BE2C (cell line): ENCODE measurements around the gene CYSLTR2. TPM values are rescaled to one million over a fixed set of nuclear protein-coding genes. Genes with fewer than 3 reads are reported as not detected.

ENCODE experiments used
- DNase-seq: peaks from one replicate; pipeline ENCODE4 v3.0.0-alpha.2; 2020
- H3K27me3 ChIP-seq: fragments of 250-450 bp; sonication (Bioruptor Pico); 2 replicates; pipeline ENCODE4 v1.5.1; 2020; ENCODE audit warnings: mild to moderate bottlenecking
- H3K36me3 ChIP-seq: fragments of 250-450 bp; sonication (Bioruptor Pico); 2 replicates; pipeline ENCODE4 v1.5.1; 2020; ENCODE audit warnings: mild to moderate bottlenecking
- H3K4me1 ChIP-seq: fragments of 250-450 bp; sonication (Bioruptor Pico); 2 replicates; pipeline ENCODE4 v1.5.1; 2020
- H3K4me3 ChIP-seq: 2 replicates; pipeline ENCODE4 v1.5.1; 2011; ENCODE audit warnings: low read depth, low read length
- H3K9me3 ChIP-seq: fragments of 250-450 bp; sonication (Bioruptor Pico); 2 replicates; pipeline ENCODE4 v1.5.1; 2020
- CTCF ChIP-seq: IDR thresholded peaks from 2 replicates; pipeline ENCODE4 v1.5.1; 2012; ENCODE audit warnings: mild to moderate bottlenecking, low read depth, low read length
- polyA plus RNA-seq: library from polyadenylated mRNA; unstranded; fragments of >200 nt; gene quantifications from one replicate; pipeline ENCODE4 v1.2.1, GENCODE V29; 2012; ENCODE audit warnings: low read depth, missing spikeins; ENCODE audit not compliant: insufficient read length, insufficient read depth

Gene CYSLTR2
- polyA plus RNA-seq, result 2.2 TPM

- Histone ChIP-seq H3K4me1 (peaks cover 34% of the 10 kb centered on the region), H3K27me3 (no peaks in the 10 kb centered on the region), H3K36me3 (no peaks in the 10 kb centered on the region), H3K9me3 (no peaks in the 10 kb centered on the region), H3K4me3 (peak within 1 kb of the TSS; percentile 48)
- DNase-seq, result no peak
- TF ChIP-seq CTCF, result no peak
Measured at GRCh38 chr13:48653472-48653939, at the start of gene CYSLTR2. CYSLTR2 (plus strand) TSS chr13:48653929; CDS start chr13:48706818, 52,889 bp downstream.

- no peaks in the 10 kb centered on the region for H3K27me3 ChIP-seq
- no peak for TF ChIP-seq CTCF
- no peak for DNase-seq
- H3K4me1 ChIP-seq, result no peaks in the 10 kb centered on the region
- H3K36me3 ChIP-seq, result no peaks in the 10 kb centered on the region
- H3K9me3 ChIP-seq, result peaks cover 7% of the 10 kb centered on the region; the same call in 1 of the 2 replicates
- no peak overlapping the region for H3K4me3 ChIP-seq
Measured at GRCh38 chr13:48615049-48615448, 38.7 kb upstream of the CYSLTR2 start.

- Histone ChIP-seq H3K36me3 (no peaks in the 10 kb centered on the region), H3K9me3 (peaks cover 5% of the 10 kb centered on the region), H3K27me3 (no peaks in the 10 kb centered on the region), H3K4me1 (no peaks in the 10 kb centered on the region), H3K4me3 (no peak overlapping the region)
- no peak for DNase-seq
- no peak for TF ChIP-seq CTCF
Measured at GRCh38 chr13:48618937-48619336, 34.8 kb upstream of the CYSLTR2 start.

GRCh38 chr13:48621056-48621455, 32.7 kb upstream of the CYSLTR2 start:
- Histone ChIP-seq H3K27me3 (no peaks in the 10 kb centered on the region), H3K9me3 (peaks cover 5% of the 10 kb centered on the region), H3K4me3 (no peak overlapping the region), H3K36me3 (no peaks in the 10 kb centered on the region), H3K4me1 (peaks cover 7% of the 10 kb centered on the region; the same call in 1 of the 2 replicates)
- no peak for DNase-seq
- no peak for TF ChIP-seq CTCF

GRCh38 chr13:48624016-48624415, 29.7 kb upstream of the CYSLTR2 start:
- no peaks in the 10 kb centered on the region for H3K36me3 ChIP-seq
- no peak overlapping the region for H3K4me3 ChIP-seq
- no peak for DNase-seq
- peaks cover 5% of the 10 kb centered on the region for H3K9me3 ChIP-seq
- H3K4me1 ChIP-seq, result peaks cover 11% of the 10 kb centered on the region
- H3K27me3 ChIP-seq, result no peaks in the 10 kb centered on the region
- TF ChIP-seq CTCF, result no peak

GRCh38 chr13:48624858-48625257, 28.9 kb upstream of the CYSLTR2 start:
- no peak for TF ChIP-seq CTCF
- DNase-seq, result no peak
- Histone ChIP-seq H3K27me3 (no peaks in the 10 kb centered on the region), H3K4me1 (peaks cover 11% of the 10 kb centered on the region), H3K36me3 (no peaks in the 10 kb centered on the region), H3K4me3 (no peak overlapping the region), H3K9me3 (peaks cover 4% of the 10 kb centered on the region)
